Fibroblast of skin of back (primary cell): Measurements from ENCODE around the gene TIMM10B.

Experiments used
- DNase-seq: peaks from one replicate; pipeline ENCODE4 v3.0.0-alpha.2; 2013

The TIMM10B gene

GRCh38 chr11:6472934-6473333 lies 8.4 kb upstream of the TIMM10B start:
- no peak for DNase-seq

GRCh38 chr11:6473451-6474412 lies 7.6 kb upstream of the TIMM10B start, which contains the start of gene TRIM3:
TSS of gene TRIM3 (minus strand) at chr11:6473941. CDS start at chr11:6465695, 8,246 bp downstream.
- peak; percentile 88 for DNase-seq

- DNase-seq: no peak
These were observed 6.9 kb upstream of the TIMM10B start for GRCh38 chr11:6474413-6474792.

- DNase-seq: no peak
These were observed 6.3 kb upstream of the TIMM10B start for GRCh38 chr11:6474806-6475500.

- no peak for DNase-seq
These were observed 5.4 kb upstream of the TIMM10B start for GRCh38 chr11:6475936-6476335.

GRCh38 chr11:6476571-6476970 lies 4.7 kb upstream of the TIMM10B start:
- no peak for DNase-seq

- peak; percentile 24 for DNase-seq
These were observed 894 bp upstream of the TIMM10B start for GRCh38 chr11:6480299-6480914.

- no peak for DNase-seq
These were observed 599 bp downstream of the TIMM10B start for GRCh38 chr11:6481924-6482275.

GRCh38 chr11:6482441-6482840 lies 1.1 kb downstream of the TIMM10B start:
- no peak for DNase-seq

GRCh38 chr11:6483015-6483414 lies 1.7 kb downstream of the TIMM10B start:
- DNase-seq: no peak

GRCh38 chr11:6485661-6486060 lies 4.4 kb downstream of the TIMM10B start:
- DNase-seq: no peak

GRCh38 chr11:6486256-6486655 lies 5.0 kb downstream of the TIMM10B start:
- no peak for DNase-seq

- no peak for DNase-seq
These were observed 5.6 kb downstream of the TIMM10B start for GRCh38 chr11:6486938-6487337.

GRCh38 chr11:6488342-6488741 lies 7.0 kb downstream of the TIMM10B start:
- DNase-seq: no peak

- DNase-seq: no peak
These were observed 7.5 kb downstream of the TIMM10B start for GRCh38 chr11:6488821-6489220.

- no peak for DNase-seq
These were observed 8.0 kb downstream of the TIMM10B start for GRCh38 chr11:6489306-6489705.

- DNase-seq: no peak
These were observed 16.0 kb downstream of the TIMM10B start, which contains the start of gene DNHD1 for GRCh38 chr11:6497069-6497839. TSS of gene DNHD1 (plus strand) at chr11:6497280. CDS start at chr11:6498216, 936 bp downstream.

- DNase-seq: no peak
These were observed 16.8 kb downstream of the TIMM10B start for GRCh38 chr11:6498121-6498520.

- DNase-seq: no peak
These were observed 17.2 kb downstream of the TIMM10B start for GRCh38 chr11:6498544-6498943.

- no peak for DNase-seq
These were observed 21.1 kb downstream of the TIMM10B start for GRCh38 chr11:6502382-6502781.

GRCh38 chr11:6504166-6504565 lies 22.9 kb downstream of the TIMM10B start:
- no peak for DNase-seq

- peak; percentile 77 for DNase-seq
These were observed 24.4 kb downstream of the TIMM10B start for GRCh38 chr11:6505577-6506240.
